Activated T-cell treated with anti-CD3 and anti-CD28 coated beads, Interleukin-2, amount 50 U/mL, for 1 hour (primary cell): Measurements from ENCODE around the gene ACOXL.
"Not testable (repeated sequence)": the region's sequence is repeated elsewhere in the genome, so short reads cannot be mapped to it uniquely, and the experiment has no call there.

Source experiments
- DNase-seq: peaks from one replicate; pipeline ENCODE4 v3.0.0-alpha.2; 2020

Gene ACOXL

GRCh38 chr2:110732422-110733413 is at the start of gene ACOXL:
TSS of gene ACOXL (plus strand) at chr2:110732573. CDS start at chr2:110768390, 35,817 bp downstream.
- peak; percentile 18 for DNase-seq

DNA sequence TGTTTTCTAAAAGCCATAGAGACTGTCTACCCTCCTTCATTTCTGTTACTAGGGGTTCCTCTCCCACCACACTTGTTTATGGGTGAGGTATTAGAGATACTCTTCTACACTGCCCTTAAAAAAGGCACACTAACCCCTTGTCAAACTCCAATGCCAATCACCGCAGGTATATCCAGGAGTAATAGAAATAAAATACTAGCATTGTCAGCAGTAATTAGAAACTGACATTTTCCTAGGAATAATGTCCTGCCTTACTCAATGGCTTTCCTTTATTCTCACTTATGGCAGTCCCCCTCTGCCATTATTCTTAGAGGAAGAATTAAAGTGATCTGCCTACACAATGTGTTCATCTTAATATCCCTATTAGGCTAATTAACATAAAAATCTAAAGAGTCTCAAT is 49.5 kb upstream of the ACOXL start:
- DNase-seq = no peak

DNA sequence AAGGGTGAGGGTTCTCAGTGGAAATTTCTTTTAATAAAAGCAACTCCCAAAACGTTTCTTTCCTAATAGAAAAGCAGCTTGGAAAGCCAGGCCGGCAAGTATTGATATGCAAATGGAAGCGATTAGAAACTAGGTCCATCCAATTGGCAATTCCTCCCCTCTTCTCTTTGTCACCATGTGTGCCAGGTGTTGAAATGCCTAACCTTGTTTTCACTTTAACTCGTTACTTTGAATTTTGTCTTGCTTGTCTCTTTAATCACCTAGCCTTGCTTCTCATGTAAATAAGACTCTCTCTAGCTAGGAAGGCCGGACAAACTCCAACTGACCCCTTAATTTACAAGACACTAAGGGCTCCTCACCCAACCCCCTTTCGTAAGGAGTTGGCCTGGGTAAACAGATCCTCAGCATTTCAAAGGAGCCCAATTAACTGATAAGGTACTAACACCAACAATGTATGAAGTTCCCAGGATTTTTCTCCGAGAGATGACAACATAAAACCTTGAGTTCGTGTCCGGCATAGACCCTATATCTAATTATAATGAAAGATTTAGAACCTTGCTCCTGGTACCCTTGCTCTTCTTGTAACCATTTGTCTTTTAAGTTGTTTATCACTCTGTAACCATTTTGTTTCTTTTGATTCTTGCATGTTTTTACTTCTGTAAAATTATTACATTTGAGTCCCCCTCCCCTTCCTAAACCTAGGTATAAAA is 44.4 kb upstream of the ACOXL start:
- DNase-seq = not testable (repeated sequence)

- no peak for DNase-seq
Observed at GRCh38 chr2:110688594-110689091, 43.7 kb upstream of the ACOXL start.

DNA sequence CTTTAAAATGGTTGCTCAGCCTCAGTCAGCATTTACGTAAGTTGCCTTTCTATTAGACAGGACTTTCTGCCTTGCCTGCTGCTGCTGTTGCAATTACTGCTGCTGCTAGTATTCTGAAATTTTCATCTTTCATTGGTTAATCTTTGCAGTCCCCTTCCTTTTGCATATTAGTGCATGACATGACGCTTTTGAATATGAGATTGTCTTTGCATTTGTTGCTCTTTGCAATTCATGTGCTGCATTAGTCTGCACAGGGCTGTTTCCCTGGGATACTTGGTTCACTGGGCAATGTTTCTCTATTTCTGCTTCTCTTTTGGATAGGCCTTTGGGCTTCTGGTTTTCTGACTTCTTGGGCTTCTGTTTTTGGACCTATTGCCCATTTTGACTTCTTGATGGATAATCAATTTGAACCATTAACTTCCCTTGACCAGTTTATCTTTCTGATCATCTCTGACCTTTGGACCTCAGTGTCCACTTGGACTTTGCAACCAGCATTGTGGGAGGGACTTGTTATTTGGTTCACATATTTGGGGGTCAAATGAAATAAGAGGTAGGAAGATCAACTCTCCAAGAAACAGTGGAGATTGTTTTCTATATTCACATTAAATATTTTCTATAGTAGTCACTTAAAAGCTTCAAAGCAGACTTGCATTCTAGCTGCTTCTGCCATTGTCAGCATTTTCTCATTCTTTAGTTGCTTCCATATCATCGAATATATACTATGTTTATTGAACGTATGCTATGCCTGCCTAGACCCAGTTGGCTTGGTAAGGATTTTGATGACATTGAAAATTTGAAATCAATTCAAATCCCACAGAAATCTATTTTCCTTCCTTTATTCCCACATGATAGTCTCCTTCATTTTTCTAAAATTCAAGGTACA is 42.0 kb upstream of the ACOXL start:
- DNase-seq = no peak

DNA sequence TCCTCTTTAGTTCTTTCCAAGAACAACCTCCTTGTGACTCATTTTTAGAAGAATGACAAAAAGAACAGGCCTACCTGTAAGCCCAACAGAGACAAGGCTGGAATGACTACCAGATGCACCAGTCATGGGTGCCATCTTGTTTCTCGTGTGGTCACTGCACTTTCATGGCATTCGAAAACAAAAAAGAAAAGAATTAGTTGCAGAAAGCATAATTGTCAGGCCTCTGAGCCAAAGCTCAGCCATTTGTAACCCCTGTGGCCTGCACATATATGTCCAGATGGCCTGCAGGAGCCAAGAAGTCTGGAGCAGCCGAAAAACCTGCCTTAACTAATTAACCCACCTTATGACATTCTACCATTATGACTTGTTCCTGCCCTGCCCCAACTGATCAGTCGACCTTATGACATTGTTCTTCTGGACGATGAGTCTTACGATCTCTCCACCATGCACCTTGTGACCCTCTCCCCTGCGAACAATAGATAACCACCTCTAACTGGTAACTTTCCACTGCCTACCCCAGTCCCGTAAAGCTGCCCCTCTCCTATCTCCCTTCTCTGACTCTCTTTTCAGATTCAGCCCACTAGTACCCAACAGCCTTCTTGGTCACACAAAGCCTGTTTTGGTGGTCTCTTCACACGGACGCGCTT is 40.6 kb upstream of the ACOXL start:
- DNase-seq = no peak

- not testable (repeated sequence) for DNase-seq
Observed at GRCh38 chr2:110695146-110695898, 37.1 kb upstream of the ACOXL start.

- not testable (repeated sequence) for DNase-seq
Observed at GRCh38 chr2:110698253-110698652, 34.1 kb upstream of the ACOXL start.

- no peak for DNase-seq
Observed at GRCh38 chr2:110702514-110703380, 29.6 kb upstream of the ACOXL start.

GRCh38 chr2:110707386-110707965 is 24.9 kb upstream of the ACOXL start:
- no peak for DNase-seq

DNA sequence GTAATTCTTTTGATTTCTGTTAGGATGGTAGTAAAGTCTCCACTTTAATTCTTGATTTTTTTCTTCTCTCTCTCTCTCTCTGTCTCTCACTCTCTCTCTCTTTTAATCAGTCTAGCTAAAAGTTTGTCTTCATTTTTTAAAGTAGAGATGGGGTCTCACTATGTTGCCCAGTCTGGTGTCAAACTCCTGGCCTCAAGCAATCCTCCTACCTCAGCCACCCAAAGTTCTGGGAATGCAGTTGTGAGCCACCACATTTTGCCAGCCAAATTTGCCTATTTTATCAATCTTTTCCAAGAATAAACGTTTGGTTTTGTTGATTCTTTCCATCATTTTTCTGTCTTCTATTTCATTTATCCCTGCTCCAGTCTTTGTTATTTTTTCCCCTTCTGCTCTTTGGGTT is 23.9 kb upstream of the ACOXL start:
- DNase-seq = no peak

DNA sequence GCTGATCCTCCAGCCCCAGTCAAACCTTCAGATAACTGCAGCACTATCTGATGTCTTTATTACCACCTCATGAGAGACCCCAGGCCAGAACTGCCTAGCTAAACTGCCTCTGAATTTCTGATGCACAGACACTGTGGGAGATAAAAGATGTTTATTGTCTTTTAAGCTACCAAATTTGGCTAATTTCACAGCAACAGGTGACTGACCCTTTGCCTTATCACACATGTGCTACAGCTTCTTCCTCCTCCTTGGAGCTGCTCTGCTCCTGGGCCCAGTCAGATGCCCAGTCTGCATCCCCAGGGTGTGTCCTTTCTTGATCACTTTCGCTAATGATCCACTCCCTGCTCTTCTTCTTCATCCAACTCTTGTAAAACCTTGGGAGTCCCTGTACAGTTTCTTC is 19.6 kb upstream of the ACOXL start:
- DNase-seq = no peak

- no peak for DNase-seq
Observed at GRCh38 chr2:110713513-110714362, 18.6 kb upstream of the ACOXL start.

GRCh38 chr2:110714452-110715224 is 17.7 kb upstream of the ACOXL start:
- DNase-seq = no peak

GRCh38 chr2:110716959-110717645 is 15.3 kb upstream of the ACOXL start:
- DNase-seq = no peak

DNA sequence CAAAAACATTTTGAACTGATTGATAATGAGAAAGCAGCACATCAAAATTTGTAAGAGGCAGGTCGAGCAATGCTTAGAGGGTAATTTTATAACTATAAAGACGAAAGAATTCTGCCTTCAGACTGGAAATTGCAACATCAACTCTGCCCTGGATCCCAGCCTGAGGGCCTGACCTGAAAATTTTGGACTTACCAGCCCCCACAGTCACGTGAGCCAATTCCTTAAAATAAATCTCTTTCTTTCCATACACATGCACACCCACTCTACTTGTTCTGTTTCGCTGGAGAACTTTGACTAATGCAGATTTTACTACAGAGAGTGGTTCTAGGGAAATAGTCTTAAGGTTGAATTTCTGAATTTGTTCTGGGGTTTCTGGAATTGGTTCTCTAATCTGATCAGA is 14.6 kb upstream of the ACOXL start:
- no peak for DNase-seq

- no peak for DNase-seq
Observed at GRCh38 chr2:110718382-110718781, 14.0 kb upstream of the ACOXL start.

GRCh38 chr2:110718990-110719389 is 13.4 kb upstream of the ACOXL start:
- DNase-seq = no peak
